Left lung (tissue), 10 donors: ENCODE data around the gene ERICH6B. TPM values are rescaled to one million over a fixed set of nuclear protein-coding genes. Genes with fewer than 3 reads are reported as not detected.

ENCODE experiments used
- ATAC-seq: fragments of 200-7000 bp; cut with Tn5 transposase; one replicate; pipeline ENCODE4 v1.9.1; 2020; ENCODE audit warnings: moderate library complexity
- DNase-seq, 4 donors: peaks; one replicate each; pipeline ENCODE4 v3.0.0-alpha.2; 2013 to 2020
- H3K27ac ChIP-seq, 2 donors: fragments of 200-600 bp; sonication (generic) in 1 of 2; one replicate each; pipeline versions ENCODE4 v1.5.0 to v1.8.0; 2020 to 2021
- H3K27me3 ChIP-seq, 2 donors: fragments of 200-600 bp; sonication (generic) in 1 of 2; one replicate each; pipeline versions ENCODE4 v1.5.0 to v1.8.0; 2020 to 2021
- H3K36me3 ChIP-seq, 2 donors: fragments of 200-600 bp; sonication (generic) in 1 of 2; one replicate each; pipeline versions ENCODE4 v1.5.0 to v1.8.0; 2020 to 2021
- H3K4me1 ChIP-seq, 2 donors: fragments of 200-600 bp; one replicate each; pipeline ENCODE4 v1.8.0; 2021
- H3K4me3 ChIP-seq, 2 donors: fragments of 200-600 bp; sonication (generic) in 1 of 2; one replicate each; pipeline versions ENCODE4 v1.5.0 to v1.8.0; 2020 to 2021; ENCODE audit warnings: mild to moderate bottlenecking in 1 of 2
- H3K9me3 ChIP-seq, 2 donors: fragments of 200-600 bp; sonication (generic) in 1 of 2; one replicate each; pipeline versions ENCODE4 v1.5.0 to v1.8.0; 2020 to 2021
- intact Hi-C, 2 donors: fragments of 100-400 bp; cut with DNase I; formaldehyde crosslinking; loops; one replicate each; pipeline versions ENCODE4 v1.11.2 to v1.14.2; 2022
- polyA plus RNA-seq, 6 donors: library from polyadenylated mRNA; unstranded; fragments of 120-200 nt; gene quantifications; one replicate each; pipeline ENCODE4 v1.2.1, GENCODE V29; 2013; ENCODE audit not compliant: insufficient read length in 6 of 6
- total RNA-seq, 2 donors: library from RNA; stranded (reverse); fragmentation: NEBNext Ultra II Directional; extraction: Animal tissue kit (Norgen Biotek cat#: 25700); gene quantifications; one replicate each; pipeline ENCODE4 v1.2.1, GENCODE V29; 2021
- TF ChIP-seq, protein P1 (sequence below), 2 donors: fragments of 200-600 bp; sonication (generic) in 1 of 2; IDR thresholded peaks; one replicate each; pipeline versions ENCODE4 v1.5.0 to v1.8.0; 2021; ENCODE audit warnings: antibody characterized with exemption in 2 of 2
- donor health status: DM: no; HTN: yes; CAD: no.
- donor health status: DM: no; HTN: no; CAD: no.

ERICH6B gene
- total and polyA plus RNA-seq, 8 donors = 1.5 to 4.1 (median 3.1) TPM; not detected in 2

DNA sequence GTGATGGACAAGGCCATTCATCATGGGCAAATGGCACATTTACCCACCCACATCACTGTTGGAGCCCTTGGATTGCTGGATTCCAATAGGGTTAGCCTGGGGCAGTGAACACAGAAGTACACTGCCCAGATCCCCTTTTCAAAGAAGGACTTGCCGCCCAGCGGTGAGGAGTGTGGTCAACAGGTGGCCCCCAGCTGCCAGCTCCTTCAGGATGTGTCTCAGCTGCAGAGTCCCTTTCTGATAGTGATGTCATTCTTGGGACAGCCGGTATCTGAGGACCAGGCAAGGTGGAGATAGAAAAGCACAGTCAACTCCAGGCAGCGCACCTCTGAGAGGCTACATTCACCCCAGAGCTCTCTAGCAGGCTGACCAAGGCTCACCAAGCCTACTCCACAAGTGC is 16.9 kb downstream of the ERICH6B start:
- intact Hi-C loops = no loop called here
- H3K27ac ChIP-seq = no peak overlapping the region
- peaks cover 0 to 3% of the 10 kb centered on the region in 2 donors for H3K27me3 ChIP-seq
- no peaks in the 10 kb centered on the region for H3K9me3 ChIP-seq
- TF ChIP-seq, protein P1, sequence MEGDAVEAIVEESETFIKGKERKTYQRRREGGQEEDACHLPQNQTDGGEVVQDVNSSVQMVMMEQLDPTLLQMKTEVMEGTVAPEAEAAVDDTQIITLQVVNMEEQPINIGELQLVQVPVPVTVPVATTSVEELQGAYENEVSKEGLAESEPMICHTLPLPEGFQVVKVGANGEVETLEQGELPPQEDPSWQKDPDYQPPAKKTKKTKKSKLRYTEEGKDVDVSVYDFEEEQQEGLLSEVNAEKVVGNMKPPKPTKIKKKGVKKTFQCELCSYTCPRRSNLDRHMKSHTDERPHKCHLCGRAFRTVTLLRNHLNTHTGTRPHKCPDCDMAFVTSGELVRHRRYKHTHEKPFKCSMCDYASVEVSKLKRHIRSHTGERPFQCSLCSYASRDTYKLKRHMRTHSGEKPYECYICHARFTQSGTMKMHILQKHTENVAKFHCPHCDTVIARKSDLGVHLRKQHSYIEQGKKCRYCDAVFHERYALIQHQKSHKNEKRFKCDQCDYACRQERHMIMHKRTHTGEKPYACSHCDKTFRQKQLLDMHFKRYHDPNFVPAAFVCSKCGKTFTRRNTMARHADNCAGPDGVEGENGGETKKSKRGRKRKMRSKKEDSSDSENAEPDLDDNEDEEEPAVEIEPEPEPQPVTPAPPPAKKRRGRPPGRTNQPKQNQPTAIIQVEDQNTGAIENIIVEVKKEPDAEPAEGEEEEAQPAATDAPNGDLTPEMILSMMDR (IDR thresholded peaks at IDR 0.05) = no peak
- H3K4me3 ChIP-seq = no peak overlapping the region
- ATAC-seq (no peak), DNase-seq (no peak)
- H3K36me3 ChIP-seq = no peaks in the 10 kb centered on the region
- H3K4me1 ChIP-seq = no peaks in the 10 kb centered on the region

- H3K4me1 ChIP-seq = no peaks in the 10 kb centered on the region
- TF ChIP-seq, protein P1 (IDR thresholded peaks at IDR 0.05) = no peak
- no peaks in the 10 kb centered on the region for H3K9me3 ChIP-seq
- intact Hi-C loops = no loop called here
- H3K27me3 ChIP-seq = peaks cover 0 to 3% of the 10 kb centered on the region in 2 donors
- no peaks in the 10 kb centered on the region for H3K36me3 ChIP-seq
- H3K4me3 ChIP-seq = no peak overlapping the region
- no peak overlapping the region for H3K27ac ChIP-seq
- ATAC-seq = no peak
- no peak for DNase-seq
Measured at GRCh38 chr13:45596800-45597475, 18.6 kb downstream of the ERICH6B start.

GRCh38 chr13:45595965-45596364 is 19.6 kb downstream of the ERICH6B start:
- intact Hi-C loops = no loop called here

DNA sequence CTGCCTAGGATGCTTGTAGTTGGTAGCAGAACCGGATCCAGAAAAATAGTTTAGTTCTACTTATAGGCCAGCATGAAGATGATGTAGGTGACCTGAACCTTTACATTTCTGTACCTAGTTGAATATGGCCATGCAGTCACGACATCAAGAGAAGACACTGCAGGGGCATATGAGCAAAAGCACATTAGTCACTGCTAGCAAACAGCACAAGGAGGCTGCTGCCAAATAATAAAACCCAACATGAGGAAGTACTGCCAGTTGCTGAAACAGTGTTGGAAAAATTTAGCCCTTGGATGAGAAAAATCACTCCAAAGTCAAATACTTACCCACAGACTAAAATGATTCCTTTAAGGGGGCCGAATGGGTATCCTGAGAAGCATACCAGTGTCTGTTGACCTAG is 20.8 kb downstream of the ERICH6B start:
- H3K9me3 ChIP-seq = no peaks in the 10 kb centered on the region
- no peak for DNase-seq
- peaks cover 0 to 3% of the 10 kb centered on the region in 2 donors for H3K27me3 ChIP-seq
- H3K27ac ChIP-seq = no peak overlapping the region
- no peaks in the 10 kb centered on the region for H3K4me1 ChIP-seq
- intact Hi-C loops = no loop called here
- H3K36me3 ChIP-seq = no peaks in the 10 kb centered on the region
- no peak overlapping the region for H3K4me3 ChIP-seq
- TF ChIP-seq, protein P1 (IDR thresholded peaks at IDR 0.05) = no peak
- no peak for ATAC-seq

More at GRCh38 chr13:45595965-45596364, 19.6 kb downstream of the ERICH6B start:
- peaks cover 0 to 3% of the 10 kb centered on the region in 2 donors for H3K27me3 ChIP-seq
- TF ChIP-seq, protein P1 (IDR thresholded peaks at IDR 0.05) = no peak
- H3K27ac ChIP-seq = no peak overlapping the region
- H3K4me3 ChIP-seq = no peak overlapping the region
- no peaks in the 10 kb centered on the region for H3K4me1 ChIP-seq
- no peaks in the 10 kb centered on the region for H3K9me3 ChIP-seq
- ATAC-seq (no peak), DNase-seq (no peak)
- H3K36me3 ChIP-seq = no peaks in the 10 kb centered on the region

GRCh38 chr13:45594227-45594626 is 21.3 kb downstream of the ERICH6B start:
- H3K27ac ChIP-seq = no peak overlapping the region
- H3K36me3 ChIP-seq = no peaks in the 10 kb centered on the region
- intact Hi-C loops = no loop called here
- peaks cover 0 to 3% of the 10 kb centered on the region in 2 donors for H3K27me3 ChIP-seq
- no peaks in the 10 kb centered on the region for H3K4me1 ChIP-seq
- no peak overlapping the region for H3K4me3 ChIP-seq
- ATAC-seq (no peak), DNase-seq (no peak)
- TF ChIP-seq, protein P1 (IDR thresholded peaks at IDR 0.05) = no peak
- no peaks in the 10 kb centered on the region for H3K9me3 ChIP-seq
